GM20000 (cell line): ENCODE data around the gene MYH11.
"Not testable (repeated sequence)": the region's sequence is repeated elsewhere in the genome, so short reads cannot be mapped to it uniquely, and the experiment has no call there.

ENCODE experiments used
- DNase-seq: peaks from one replicate; pipeline ENCODE4 v3.0.0; 2012; ENCODE audit warnings: low spot score
- CTCF ChIP-seq: IDR thresholded peaks from 2 replicates; pipeline ENCODE4 v1.5.1; 2012; ENCODE audit warnings: mild to moderate bottlenecking, control low read depth; ENCODE audit errors: extremely low read depth, missing control alignments

Gene MYH11

GRCh38 chr16:15737140-15737644 lies 119.6 kb downstream of the MYH11 start:
- DNase-seq = no peak
- TF ChIP-seq CTCF = no peak

GRCh38 chr16:15736529-15736928 lies 120.3 kb downstream of the MYH11 start:
- DNase-seq = no peak
- TF ChIP-seq CTCF = no peak

GRCh38 chr16:15735610-15736009 lies 121.2 kb downstream of the MYH11 start:
- DNase-seq = no peak
- TF ChIP-seq CTCF = no peak

- no peak for TF ChIP-seq CTCF
- DNase-seq = no peak
Observed at GRCh38 chr16:15732416-15732815, 124.4 kb downstream of the MYH11 start.

GRCh38 chr16:15729152-15729551 lies 127.7 kb downstream of the MYH11 start:
- no peak for TF ChIP-seq CTCF
- DNase-seq = no peak

- not testable (repeated sequence) for DNase-seq
Observed at GRCh38 chr16:15727697-15728096, 129.1 kb downstream of the MYH11 start.

- no peak for TF ChIP-seq CTCF
- DNase-seq = no peak
Observed at GRCh38 chr16:15726715-15727114, 130.1 kb downstream of the MYH11 start.

GRCh38 chr16:15725641-15726240 lies 131.1 kb downstream of the MYH11 start:
- DNase-seq = no peak
- TF ChIP-seq CTCF = no peak
